Neuron (in vitro differentiated cells): ENCODE data around the gene YARS2.

Source experiments
- H2AFZ ChIP-seq: one replicate; pipeline ENCODE4 v1.6.1; 2013; ENCODE audit warnings: low read depth, mild to moderate bottlenecking, inconsistent platforms, low read length, moderate library complexity
- H3K27me3 ChIP-seq: one replicate; pipeline ENCODE4 v1.6.1; 2013; ENCODE audit warnings: low read length; ENCODE audit not compliant: insufficient read depth
- H3K36me3 ChIP-seq: one replicate; pipeline ENCODE4 v1.6.1; 2013; ENCODE audit warnings: low read length; ENCODE audit not compliant: insufficient read depth
- H3K4me1 ChIP-seq: one replicate; pipeline ENCODE4 v1.6.1; 2013; ENCODE audit warnings: low read length; ENCODE audit not compliant: insufficient read depth
- H3K4me3 ChIP-seq: 2 replicates; pipeline ENCODE4 v1.5.1; 2013; ENCODE audit warnings: mild to moderate bottlenecking, low read length, moderate library complexity
- H3K9me3 ChIP-seq: one replicate; pipeline ENCODE4 v1.6.1; 2013; ENCODE audit warnings: low read length

The YARS2 gene

GRCh38 chr12:32755654-32756475, at the start of gene YARS2:
TSS of gene YARS2 (minus strand) at chr12:32755897. CDS start at chr12:32755874, 23 bp downstream.
- Histone ChIP-seq H2AFZ (peak within 1 kb of the TSS; percentile 95), H3K9me3 (no peaks in the 10 kb centered on the region)

GRCh38 chr12:32804301-32804700, 48.6 kb upstream of the YARS2 start:
- H3K9me3 ChIP-seq, result no peaks in the 10 kb centered on the region
- H3K36me3 ChIP-seq, result no peaks in the 10 kb centered on the region

More at GRCh38 chr12:32755654-32756475, at the start of gene YARS2:
- H3K27me3 ChIP-seq, result peaks cover 4% of the 10 kb centered on the region
- peaks cover 20% of the 10 kb centered on the region for H3K36me3 ChIP-seq
- peak within 1 kb of the TSS; percentile 77 for H3K4me3 ChIP-seq
- peaks cover 26% of the 10 kb centered on the region for H3K4me1 ChIP-seq

GRCh38 chr12:32801269-32801980, 45.7 kb upstream of the YARS2 start:
- no peak overlapping the region for H2AFZ ChIP-seq
- H3K27me3 ChIP-seq, result no peaks in the 10 kb centered on the region
- no peaks in the 10 kb centered on the region for H3K4me1 ChIP-seq
- no peak overlapping the region for H3K4me3 ChIP-seq
- no peaks in the 10 kb centered on the region for H3K9me3 ChIP-seq
- no peaks in the 10 kb centered on the region for H3K36me3 ChIP-seq

More at GRCh38 chr12:32804301-32804700, 48.6 kb upstream of the YARS2 start:
- no peaks in the 10 kb centered on the region for H3K4me1 ChIP-seq
- no peaks in the 10 kb centered on the region for H3K27me3 ChIP-seq
- H2AFZ ChIP-seq, result no peak overlapping the region
- H3K4me3 ChIP-seq, result no peak overlapping the region

- no peaks in the 10 kb centered on the region for H3K36me3 ChIP-seq
- no peak overlapping the region for H2AFZ ChIP-seq
- no peak overlapping the region for H3K4me3 ChIP-seq
- H3K4me1 ChIP-seq, result no peaks in the 10 kb centered on the region
- H3K9me3 ChIP-seq, result peaks cover 2% of the 10 kb centered on the region
- no peaks in the 10 kb centered on the region for H3K27me3 ChIP-seq
Observed at GRCh38 chr12:32794281-32794680, 38.6 kb upstream of the YARS2 start.

GRCh38 chr12:32789916-32790315, 34.2 kb upstream of the YARS2 start:
- H3K4me1 ChIP-seq, result peaks cover 6% of the 10 kb centered on the region
- no peaks in the 10 kb centered on the region for H3K27me3 ChIP-seq
- no peak overlapping the region for H3K4me3 ChIP-seq
- no peaks in the 10 kb centered on the region for H3K9me3 ChIP-seq
- no peaks in the 10 kb centered on the region for H3K36me3 ChIP-seq
- no peak overlapping the region for H2AFZ ChIP-seq

GRCh38 chr12:32789446-32789845, 33.7 kb upstream of the YARS2 start:
- Histone ChIP-seq H3K27me3 (no peaks in the 10 kb centered on the region), H3K4me1 (peaks cover 6% of the 10 kb centered on the region), H3K4me3 (no peak overlapping the region), H3K9me3 (no peaks in the 10 kb centered on the region), H2AFZ (no peak overlapping the region), H3K36me3 (no peaks in the 10 kb centered on the region)

GRCh38 chr12:32788405-32788804, 32.7 kb upstream of the YARS2 start:
- no peaks in the 10 kb centered on the region for H3K27me3 ChIP-seq
- peaks cover 6% of the 10 kb centered on the region for H3K4me1 ChIP-seq
- H3K36me3 ChIP-seq, result no peaks in the 10 kb centered on the region
- no peak overlapping the region for H3K4me3 ChIP-seq
- no peak overlapping the region for H2AFZ ChIP-seq
- H3K9me3 ChIP-seq, result no peaks in the 10 kb centered on the region

GRCh38 chr12:32785557-32785956, 29.9 kb upstream of the YARS2 start:
- Histone ChIP-seq H2AFZ (peak overlapping the region; percentile 18), H3K36me3 (no peaks in the 10 kb centered on the region), H3K4me3 (no peak overlapping the region), H3K4me1 (peaks cover 6% of the 10 kb centered on the region), H3K27me3 (no peaks in the 10 kb centered on the region), H3K9me3 (no peaks in the 10 kb centered on the region)

GRCh38 chr12:32783029-32783428, 27.3 kb upstream of the YARS2 start:
- Histone ChIP-seq H3K4me3 (no peak overlapping the region), H3K4me1 (peaks cover 6% of the 10 kb centered on the region), H3K9me3 (no peaks in the 10 kb centered on the region), H2AFZ (no peak overlapping the region), H3K36me3 (no peaks in the 10 kb centered on the region), H3K27me3 (no peaks in the 10 kb centered on the region)

GRCh38 chr12:32780071-32780470, 24.4 kb upstream of the YARS2 start:
- Histone ChIP-seq H2AFZ (no peak overlapping the region), H3K36me3 (no peaks in the 10 kb centered on the region), H3K9me3 (no peaks in the 10 kb centered on the region), H3K4me3 (no peak overlapping the region), H3K27me3 (no peaks in the 10 kb centered on the region), H3K4me1 (no peaks in the 10 kb centered on the region)

- H3K27me3 ChIP-seq, result no peaks in the 10 kb centered on the region
Observed at GRCh38 chr12:32777691-32778175, 22.0 kb upstream of the YARS2 start.

GRCh38 chr12:32777159-32777558, 21.5 kb upstream of the YARS2 start:
- no peaks in the 10 kb centered on the region for H3K4me1 ChIP-seq
- no peak overlapping the region for H3K4me3 ChIP-seq
- no peaks in the 10 kb centered on the region for H3K9me3 ChIP-seq
- H2AFZ ChIP-seq, result no peak overlapping the region
- no peaks in the 10 kb centered on the region for H3K27me3 ChIP-seq
- H3K36me3 ChIP-seq, result no peaks in the 10 kb centered on the region

More at GRCh38 chr12:32777691-32778175, 22.0 kb upstream of the YARS2 start:
- no peaks in the 10 kb centered on the region for H3K9me3 ChIP-seq
- H3K4me3 ChIP-seq, result no peak overlapping the region
- H2AFZ ChIP-seq, result no peak overlapping the region
- no peaks in the 10 kb centered on the region for H3K4me1 ChIP-seq
- H3K36me3 ChIP-seq, result no peaks in the 10 kb centered on the region

- H3K4me3 ChIP-seq, result no peak overlapping the region
- H3K27me3 ChIP-seq, result no peaks in the 10 kb centered on the region
- H3K36me3 ChIP-seq, result no peaks in the 10 kb centered on the region
- no peaks in the 10 kb centered on the region for H3K4me1 ChIP-seq
- H2AFZ ChIP-seq, result no peak overlapping the region
- H3K9me3 ChIP-seq, result no peaks in the 10 kb centered on the region
Observed at GRCh38 chr12:32776258-32776657, 20.6 kb upstream of the YARS2 start.
